HL-60 (cell line): ENCODE results near the gene TMEM117.
"Not testable (repeated sequence)": the region's sequence is repeated elsewhere in the genome, so short reads cannot be mapped to it uniquely, and the experiment has no call there.

Experiments used
- DNase-seq, 2 experiments: peaks; one replicate each; pipeline ENCODE4 v3.0.0-alpha.2; 2010 to 2020; ENCODE audit warnings: low read depth in 1 of 2, low spot score in 1 of 2
- H3K27ac ChIP-seq: fragments of 250-450 bp; sonication (Bioruptor Pico); replicated peaks from 2 replicates; pipeline ENCODE4 v1.5.1; 2020; ENCODE audit warnings: mild to moderate bottlenecking, moderate library complexity
- H3K27me3 ChIP-seq: fragments of 250-450 bp; sonication (Bioruptor Pico); 2 replicates; pipeline ENCODE4 v1.5.1; 2021; ENCODE audit warnings: mild to moderate bottlenecking, moderate library complexity; ENCODE audit not compliant: insufficient read depth, poor library complexity, severe bottlenecking
- H3K4me3 ChIP-seq: replicated peaks from 2 replicates; pipeline ENCODE4 v1.5.1; 2011; ENCODE audit warnings: mild to moderate bottlenecking, control low read depth, low read length; ENCODE audit not compliant: insufficient read depth
- CTCF ChIP-seq: IDR thresholded peaks from one replicate; pipeline ENCODE4 v1.5.1; 2011; ENCODE audit warnings: low read length, control low read depth, inconsistent platforms; ENCODE audit not compliant: insufficient read depth
- GABPA ChIP-seq: IDR thresholded peaks from 2 replicates; pipeline ENCODE4 v1.6.1; 2012; ENCODE audit warnings: low read depth
- POLR2AphosphoS5 ChIP-seq: IDR thresholded peaks from 2 replicates; pipeline ENCODE4 v1.6.1; 2012; ENCODE audit warnings: low read depth
- REST ChIP-seq: IDR thresholded peaks from 2 replicates; pipeline ENCODE4 v1.6.1; 2012; ENCODE audit warnings: low read depth; ENCODE audit not compliant: insufficient replicate concordance
- SPI1 ChIP-seq: IDR thresholded peaks from 2 replicates; pipeline ENCODE4 v1.6.1; 2012; ENCODE audit warnings: low read depth, mild to moderate bottlenecking, borderline replicate concordance

Gene TMEM117

GRCh38 chr12:44025499-44025898 lies 189.6 kb downstream of the TMEM117 start:
- TF ChIP-seq CTCF (no peak), REST (no peak), GABPA (no peak), SPI1 (no peak), POLR2AphosphoS5 (no peak)
- Histone ChIP-seq H3K27me3 (no peaks in the 10 kb centered on the region), H3K27ac (no peak overlapping the region), H3K4me3 (no peak overlapping the region)
- no peak for DNase-seq

- no peak for DNase-seq
- H3K27ac ChIP-seq = no peak overlapping the region
- H3K4me3 ChIP-seq = no peak overlapping the region
- no peaks in the 10 kb centered on the region for H3K27me3 ChIP-seq
- TF ChIP-seq CTCF (no peak), POLR2AphosphoS5 (no peak), REST (no peak), GABPA (no peak), SPI1 (no peak)
These were observed 190.2 kb downstream of the TMEM117 start for GRCh38 chr12:44026046-44026445.

GRCh38 chr12:44026926-44027325 lies 191.0 kb downstream of the TMEM117 start:
- not testable (repeated sequence) for DNase-seq, H3K27me3 ChIP-seq, H3K4me3 ChIP-seq, H3K27ac ChIP-seq

GRCh38 chr12:44029194-44029593 lies 193.3 kb downstream of the TMEM117 start:
- H3K27me3 ChIP-seq = no peaks in the 10 kb centered on the region
- DNase-seq = no peak
- no peak overlapping the region for H3K4me3 ChIP-seq
- TF ChIP-seq CTCF = no peak
- no peak for TF ChIP-seq SPI1
- TF ChIP-seq REST = no peak
- TF ChIP-seq POLR2AphosphoS5 = no peak
- TF ChIP-seq GABPA = no peak
- no peak overlapping the region for H3K27ac ChIP-seq
